Testis (tissue), 2 donors: ENCODE measurements around the gene CTSD.

ENCODE experiments used
- POLR2A ChIP-seq: fragments of 450-650 bp; IDR thresholded peaks from one replicate; pipeline ENCODE4 v1.6.1; 2017; ENCODE audit warnings: antibody characterized with exemption, mild to moderate bottlenecking, moderate library complexity
- TF ChIP-seq, protein P1 (sequence below), 3 experiments: fragments of 450-650 bp in 2 of 3; fragments of 200-600 bp in 1 of 3; sonication (generic) in 1 of 3; IDR thresholded peaks; one replicate each; pipeline ENCODE4 v1.5.1; 2016 to 2019; ENCODE audit warnings: antibody characterized with exemption in 3 of 3, mild to moderate bottlenecking in 2 of 3, moderate library complexity in 1 of 3

GRCh38 chr11:1770061-1770460, 6.3 kb upstream of the CTSD start:
- TF ChIP-seq, protein P1, sequence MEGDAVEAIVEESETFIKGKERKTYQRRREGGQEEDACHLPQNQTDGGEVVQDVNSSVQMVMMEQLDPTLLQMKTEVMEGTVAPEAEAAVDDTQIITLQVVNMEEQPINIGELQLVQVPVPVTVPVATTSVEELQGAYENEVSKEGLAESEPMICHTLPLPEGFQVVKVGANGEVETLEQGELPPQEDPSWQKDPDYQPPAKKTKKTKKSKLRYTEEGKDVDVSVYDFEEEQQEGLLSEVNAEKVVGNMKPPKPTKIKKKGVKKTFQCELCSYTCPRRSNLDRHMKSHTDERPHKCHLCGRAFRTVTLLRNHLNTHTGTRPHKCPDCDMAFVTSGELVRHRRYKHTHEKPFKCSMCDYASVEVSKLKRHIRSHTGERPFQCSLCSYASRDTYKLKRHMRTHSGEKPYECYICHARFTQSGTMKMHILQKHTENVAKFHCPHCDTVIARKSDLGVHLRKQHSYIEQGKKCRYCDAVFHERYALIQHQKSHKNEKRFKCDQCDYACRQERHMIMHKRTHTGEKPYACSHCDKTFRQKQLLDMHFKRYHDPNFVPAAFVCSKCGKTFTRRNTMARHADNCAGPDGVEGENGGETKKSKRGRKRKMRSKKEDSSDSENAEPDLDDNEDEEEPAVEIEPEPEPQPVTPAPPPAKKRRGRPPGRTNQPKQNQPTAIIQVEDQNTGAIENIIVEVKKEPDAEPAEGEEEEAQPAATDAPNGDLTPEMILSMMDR (IDR thresholded peaks at IDR 0.05): no peak
- TF ChIP-seq POLR2A: no peak
